ENCODE results near the gene MZT1. TPM values are rescaled to one million over a fixed set of nuclear protein-coding genes. Genes with fewer than 3 reads are reported as not detected.

The MZT1 gene
- total RNA-seq, 6 donors from 2014 or later, result 2.2 to 9.4 (median 7.6) TPM; not detected in 1

- no peaks in the 10 kb centered on the region for H3K27me3 ChIP-seq
- 68 to 71% methylated on average over 4 of the region's 4 CpGs for WGBS, 2 donors
- no peak for ATAC-seq (ENCODE audit: low FRiP score in 2 of 2)
- H3K4me1 ChIP-seq, result no peaks in the 10 kb centered on the region
- H3K36me3 ChIP-seq, result peaks cover 44 to 98% (median 74%) of the 10 kb centered on the region in 4 donors
- no peak overlapping the region for H3K27ac ChIP-seq
- TF ChIP-seq CTCF (IDR thresholded peaks at IDR 0.05) (no peak), POLR2AphosphoS5 (IDR thresholded peaks at IDR 0.05) (no peak), POLR2A (IDR thresholded peaks at IDR 0.05) (no peak)
- DNase-seq, result no peak
- no peak overlapping the region for H3K4me3 ChIP-seq
- H3K9me3 ChIP-seq, result no peaks in the 10 kb centered on the region
These were observed 30.5 kb upstream of the MZT1 start for GRCh38 chr13:72757792-72758535.

- Histone ChIP-seq H3K36me3 (peaks cover 14 to 72% (median 39%) of the 10 kb centered on the region in 4 donors), H3K4me1 (no peaks in the 10 kb centered on the region), H3K27ac (no peak overlapping the region), H3K4me3 (no peak overlapping the region), H3K9me3 (no peaks in the 10 kb centered on the region), H3K27me3 (no peaks in the 10 kb centered on the region)
- 93 to 94% methylated on average over 6 of the region's 6 CpGs for WGBS, 2 donors
- DNase-seq, result no peak
- ATAC-seq (ENCODE audit: low FRiP score in 2 of 2), result no peak
- TF ChIP-seq POLR2AphosphoS5 (IDR thresholded peaks at IDR 0.05) (no peak), POLR2A (IDR thresholded peaks at IDR 0.05) (no peak), EP300 (IDR thresholded peaks at IDR 0.05) (no peak), CTCF (IDR thresholded peaks at IDR 0.05) (no peak)
These were observed 26.7 kb upstream of the MZT1 start for GRCh38 chr13:72754111-72754510.

GRCh38 chr13:72751220-72751619 lies 23.8 kb upstream of the MZT1 start:
- ATAC-seq (ENCODE audit: low FRiP score in 2 of 2) (no peak), DNase-seq (no peak)
- H3K36me3 ChIP-seq, result peaks cover 9 to 65% (median 25%) of the 10 kb centered on the region in 4 donors
- H3K9me3 ChIP-seq, result no peaks in the 10 kb centered on the region
- no peak for TF ChIP-seq CTCF (IDR thresholded peaks at IDR 0.05)
- no peak for TF ChIP-seq POLR2AphosphoS5 (IDR thresholded peaks at IDR 0.05)
- no peak for TF ChIP-seq EP300 (IDR thresholded peaks at IDR 0.05)
- TF ChIP-seq POLR2A (IDR thresholded peaks at IDR 0.05), result no peak
- no peaks in the 10 kb centered on the region for H3K4me1 ChIP-seq
- no peak overlapping the region for H3K27ac ChIP-seq
- no peak overlapping the region for H3K4me3 ChIP-seq
- no peaks in the 10 kb centered on the region for H3K27me3 ChIP-seq

- no peak overlapping the region for H3K4me3 ChIP-seq
- ATAC-seq (ENCODE audit: low FRiP score in 2 of 2), result no peak
- no peaks in the 10 kb centered on the region for H3K9me3 ChIP-seq
- no peak overlapping the region for H3K27ac ChIP-seq
- TF ChIP-seq CTCF (IDR thresholded peaks at IDR 0.05) (no peak), EP300 (IDR thresholded peaks at IDR 0.05) (no peak)
- H3K36me3 ChIP-seq, result peaks cover 0 to 47% (median 15%) of the 10 kb centered on the region in 4 donors
- 77 to 90% methylated on average over 1 of the region's 1 CpG for WGBS, 2 donors
- DNase-seq, result no peak
- H3K27me3 ChIP-seq, result no peaks in the 10 kb centered on the region
- no peaks in the 10 kb centered on the region for H3K4me1 ChIP-seq
These were observed 17.8 kb upstream of the MZT1 start for GRCh38 chr13:72745260-72745659.

- H3K27me3 ChIP-seq, result no peaks in the 10 kb centered on the region
- H3K36me3 ChIP-seq, result peaks cover 0 to 22% (median 13%) of the 10 kb centered on the region in 4 donors
- no peak overlapping the region for H3K4me3 ChIP-seq
- ATAC-seq (ENCODE audit: low FRiP score in 2 of 2) (no peak), DNase-seq (no peak)
- H3K27ac ChIP-seq, result no peak overlapping the region
- 88 to 93% methylated on average over 1 of the region's 1 CpG for WGBS, 2 donors
- no peaks in the 10 kb centered on the region for H3K9me3 ChIP-seq
- H3K4me1 ChIP-seq, result no peaks in the 10 kb centered on the region
- TF ChIP-seq POLR2A (IDR thresholded peaks at IDR 0.05) (no peak), POLR2AphosphoS5 (IDR thresholded peaks at IDR 0.05) (no peak), EP300 (IDR thresholded peaks at IDR 0.05) (no peak), CTCF (IDR thresholded peaks at IDR 0.05) (no peak)
These were observed 12.6 kb upstream of the MZT1 start for GRCh38 chr13:72740015-72740414.

Measured in upper lobe of left lung (tissue), 6 donors.